Measurements from ENCODE around the gene UNK. TPM values are rescaled to one million over a fixed set of nuclear protein-coding genes. Genes with fewer than 3 reads are reported as not detected.
"Not testable (repeated sequence)": the region's sequence is repeated elsewhere in the genome, so short reads cannot be mapped to it uniquely, and the experiment has no call there.

The UNK gene
- total RNA-seq, 1 donor from 2014 or later: 33.7 TPM

DNA sequence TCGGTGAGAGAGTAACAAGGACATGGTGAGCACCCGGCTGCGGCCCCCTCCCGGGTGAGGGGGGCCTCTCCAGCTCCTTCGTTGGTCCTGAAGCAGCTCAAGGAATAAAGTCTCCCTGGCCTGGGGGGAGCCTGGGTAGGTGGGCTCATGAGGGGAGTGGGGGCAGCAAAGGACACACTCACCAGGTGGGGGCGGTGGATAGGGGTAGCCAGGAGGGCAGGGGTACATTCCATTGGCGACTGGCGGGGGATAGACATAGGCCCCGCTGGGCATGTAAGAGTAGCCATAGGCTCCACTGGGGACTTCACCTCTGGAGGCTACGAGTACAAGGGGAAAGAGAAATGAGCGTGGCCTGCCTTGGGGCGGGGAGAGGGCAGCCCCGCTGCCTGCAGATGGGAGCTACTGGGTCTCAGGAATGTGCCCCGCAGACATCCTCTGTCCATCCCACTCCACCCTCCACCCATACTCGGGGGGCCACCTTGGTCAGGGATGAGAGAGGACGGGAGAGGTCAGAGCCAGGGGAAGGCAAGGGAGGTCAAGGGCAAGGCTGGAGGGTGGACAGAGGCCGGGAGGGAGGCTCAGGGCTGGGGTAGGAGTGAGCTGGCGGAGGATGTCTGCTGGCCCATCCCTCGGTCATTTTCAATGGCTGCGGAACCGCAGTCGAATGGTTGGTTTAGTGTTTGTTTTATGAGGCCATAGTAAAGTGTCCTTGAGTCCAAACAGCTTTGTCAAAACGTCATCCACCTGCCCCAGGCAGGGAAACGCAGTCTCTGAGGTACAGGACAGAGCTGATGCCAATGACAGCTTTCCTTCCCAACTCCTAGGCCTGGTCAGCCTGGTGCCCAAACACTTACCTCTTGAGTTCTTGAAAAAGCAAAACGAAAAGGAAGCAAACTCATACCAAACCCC is 63.3 kb downstream of the UNK start:
- intact Hi-C loops (cut with micrococcal nuclease): no loop called here

DNA sequence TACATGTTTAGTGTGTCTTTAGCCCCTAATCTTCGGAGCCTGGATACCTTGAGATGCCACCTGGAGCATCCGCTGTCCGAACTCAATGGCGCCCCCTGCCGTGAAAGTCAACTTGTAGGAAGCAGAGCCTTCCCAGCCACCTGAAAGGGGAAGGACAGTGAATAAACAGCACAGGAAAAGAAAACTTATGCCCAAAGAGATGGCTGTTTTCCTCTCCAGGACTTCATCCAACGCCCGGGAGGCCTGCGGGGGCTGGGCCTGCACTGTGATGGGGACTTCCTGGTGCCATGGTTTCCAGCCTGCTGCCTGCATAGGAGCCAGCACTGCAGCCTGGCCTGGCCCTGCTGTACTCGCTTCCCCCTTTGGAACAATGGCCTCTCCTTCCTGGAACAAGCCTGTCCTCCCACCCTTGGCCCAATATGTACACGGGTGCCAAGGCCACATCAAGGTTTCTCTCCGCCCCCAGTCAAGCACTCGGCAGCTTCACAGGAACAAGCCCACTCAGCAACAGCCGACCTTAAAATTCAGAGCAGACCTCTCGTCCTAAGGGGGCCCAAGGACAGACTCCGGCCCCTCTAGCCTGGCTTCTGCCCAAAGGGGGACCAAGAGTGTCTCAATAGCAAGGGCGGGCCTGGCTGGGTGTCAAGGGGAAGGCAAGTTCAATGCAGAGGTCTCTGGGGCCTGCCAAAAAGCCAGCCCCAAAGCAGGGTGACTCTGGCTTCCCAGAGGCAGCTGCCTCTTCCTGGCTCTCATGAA is 64.1 kb downstream of the UNK start:
- intact Hi-C loops (cut with micrococcal nuclease): no loop called here

GRCh38 chr17:75849279-75849646 is 64.7 kb downstream of the UNK start:
- intact Hi-C loops (cut with micrococcal nuclease): no loop called here

DNA sequence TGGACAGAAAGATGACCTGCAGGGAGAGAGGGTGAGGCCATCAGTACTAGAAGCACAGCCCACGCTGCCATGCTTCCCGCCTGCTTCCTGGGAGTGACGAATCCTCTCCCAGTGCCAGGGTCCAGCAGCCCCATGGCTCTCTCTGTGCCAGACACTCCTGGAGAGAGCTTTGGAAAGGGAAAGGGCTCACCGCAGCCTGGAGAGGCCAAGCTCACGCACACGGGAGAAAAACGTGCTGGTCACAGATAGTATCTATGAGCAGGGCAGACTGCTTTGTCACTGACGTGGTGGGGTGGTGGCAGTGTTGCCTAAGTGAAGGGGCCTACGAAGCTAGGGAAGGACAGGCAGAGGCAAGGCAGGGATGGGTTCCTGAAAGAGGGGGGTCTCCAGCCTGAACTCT is 65.1 kb downstream of the UNK start:
- intact Hi-C loops (cut with micrococcal nuclease): loop anchor here (10.0 kb wide), 2 partner anchors 395 to 975 kb away; partner anchors contain the start of genes FDXR and TMEM94

DNA sequence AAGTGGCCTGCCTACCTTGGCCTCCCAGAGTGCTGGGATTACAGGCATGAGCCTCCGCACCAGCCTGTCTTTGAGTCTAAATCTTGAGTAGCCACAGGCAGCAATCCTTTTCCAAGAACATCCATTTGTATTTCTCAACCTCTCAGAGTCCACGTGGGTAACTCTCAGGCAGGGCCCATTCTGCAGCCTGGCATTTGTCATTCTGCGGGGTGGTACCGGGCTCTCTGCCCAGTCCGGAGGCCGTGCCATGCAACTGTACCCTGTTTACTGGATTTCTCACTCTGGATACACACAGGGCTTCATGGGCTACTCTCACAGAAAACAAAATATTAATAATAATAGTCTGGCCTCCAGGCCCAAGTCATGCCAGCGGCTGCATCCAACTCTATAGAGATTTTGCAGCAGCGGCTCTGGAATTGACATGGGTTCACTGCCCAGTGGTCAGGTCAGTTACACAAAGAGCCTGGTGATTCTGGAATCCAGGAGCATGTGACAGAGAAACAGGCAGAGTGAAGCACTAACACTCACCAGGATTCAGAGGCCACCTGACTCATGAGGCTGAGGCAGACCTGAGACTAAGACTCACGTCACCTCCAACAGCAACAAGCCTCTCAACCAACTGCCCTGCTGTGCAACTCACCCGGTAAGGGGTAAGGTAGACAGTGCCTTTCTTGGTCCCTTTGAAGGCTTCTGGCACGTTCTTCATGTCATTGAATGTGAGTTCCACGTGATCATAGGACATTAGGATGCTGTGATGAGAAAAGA is 66.5 kb downstream of the UNK start:
- intact Hi-C loops (cut with micrococcal nuclease): loop anchor here (10.0 kb wide), 2 partner anchors 396 to 976 kb away; partner anchors contain the start of genes FDXR and TMEM94

- intact Hi-C loops (cut with micrococcal nuclease): loop anchor here (10.0 kb wide), 2 partner anchors 397 to 977 kb away; partner anchors contain the start of genes FDXR and TMEM94
Observed at GRCh38 chr17:75851693-75851991, 67.0 kb downstream of the UNK start.

- intact Hi-C loops (cut with micrococcal nuclease): loop anchor here (10.0 kb wide), 2 partner anchors 399 to 979 kb away; partner anchors contain the start of genes FDXR and TMEM94
Observed at GRCh38 chr17:75853433-75853832, 68.8 kb downstream of the UNK start.

GRCh38 chr17:75854101-75854748 is 69.6 kb downstream of the UNK start:
- intact Hi-C loops (cut with micrococcal nuclease): loop anchor here (2.0 to 10.0 kb wide), 3 partner anchors 43 to 979 kb away; partner anchors contain the start of genes FDXR, TMEM94 and TRIM65

- intact Hi-C loops (cut with micrococcal nuclease): loop anchor here (1.0 to 10.0 kb wide), 18 partner anchors 9 to 980 kb away; partner anchors contain the start of genes ACOX1, CASKIN2, EXOC7 and FBF1
Observed at GRCh38 chr17:75854881-75855309, 70.3 kb downstream of the UNK start.

GRCh38 chr17:75855310-75856061 is 70.9 kb downstream of the UNK start, which contains the start of gene WBP2:
TSS of gene WBP2 (minus strand) at chr17:75855335. CDS start at chr17:75855297, 38 bp downstream.
- intact Hi-C loops (cut with micrococcal nuclease): loop anchor here (1.0 to 10.0 kb wide), 18 partner anchors 9 to 981 kb away; partner anchors contain the start of genes ACOX1, CASKIN2, EXOC7 and FBF1

- intact Hi-C loops (cut with micrococcal nuclease): loop anchor here (5.0 to 10.0 kb wide), 4 partner anchors 339 to 981 kb away; partner anchors contain the start of genes CASKIN2, FDXR, GGA3 and MRPS7
Observed at GRCh38 chr17:75856062-75856756, 71.6 kb downstream of the UNK start.

DNA sequence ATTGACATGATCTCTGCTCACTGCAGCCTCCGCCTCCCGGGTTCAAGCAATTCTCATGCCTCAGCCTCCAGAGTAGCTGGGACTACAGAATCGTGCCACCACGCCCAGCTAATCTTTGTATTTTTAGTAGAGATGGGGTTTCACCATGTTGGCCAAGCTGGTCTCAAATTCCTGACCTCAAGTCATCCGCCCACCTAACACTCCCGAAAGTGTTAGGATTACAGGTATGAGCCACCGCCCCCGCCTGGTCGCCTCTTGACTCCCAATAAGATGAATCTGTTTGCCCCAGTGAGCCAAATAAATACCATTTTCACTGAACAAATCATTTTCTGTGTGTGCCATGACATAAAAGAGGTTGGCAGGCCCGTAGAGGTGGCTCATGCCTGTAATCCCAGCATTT is 74.8 kb downstream of the UNK start:
- intact Hi-C loops (cut with micrococcal nuclease): loop anchor here (5.0 to 10.0 kb wide), 4 partner anchors 342 to 985 kb away; partner anchors contain the start of genes CASKIN2, FDXR, GGA3 and MRPS7

GRCh38 chr17:75861927-75862317 is 77.3 kb downstream of the UNK start:
- intact Hi-C loops (cut with micrococcal nuclease): loop anchor here (2.0 kb wide), 1 partner anchor 17 kb away; the partner anchor contains the start of gene UNC13D

- intact Hi-C loops (cut with micrococcal nuclease): loop anchor here (1.0 kb wide), 3 partner anchors 8 to 13 kb away; partner anchors contain the start of gene WBP2
Observed at GRCh38 chr17:75864448-75864871, 79.9 kb downstream of the UNK start.

DNA sequence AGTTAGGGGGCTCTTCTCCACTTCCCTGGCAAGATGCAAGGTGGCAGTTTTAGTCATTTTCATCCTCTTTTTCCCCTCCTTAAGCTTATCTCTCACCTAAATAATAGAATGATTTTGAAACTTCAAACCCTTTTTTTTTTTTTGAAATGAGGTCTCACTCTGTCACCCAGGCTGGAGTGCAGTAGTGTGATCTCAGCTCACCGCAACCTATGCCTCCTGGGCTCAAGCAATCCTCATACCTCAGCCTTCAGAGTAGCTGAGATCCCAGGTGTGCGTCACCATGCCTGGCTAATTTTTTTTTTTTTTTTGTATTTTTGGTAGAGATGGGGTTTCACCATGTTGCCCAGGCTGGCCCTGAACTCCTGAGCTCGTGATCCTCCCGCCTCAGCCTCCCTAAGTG is 80.3 kb downstream of the UNK start:
- intact Hi-C loops (cut with micrococcal nuclease): loop anchor here (1.0 kb wide), 3 partner anchors 7 to 12 kb away; partner anchors contain the start of gene WBP2

GRCh38 chr17:75865404-75866188 is 81.0 kb downstream of the UNK start:
- intact Hi-C loops (cut with micrococcal nuclease): not testable (repeated sequence)

DNA sequence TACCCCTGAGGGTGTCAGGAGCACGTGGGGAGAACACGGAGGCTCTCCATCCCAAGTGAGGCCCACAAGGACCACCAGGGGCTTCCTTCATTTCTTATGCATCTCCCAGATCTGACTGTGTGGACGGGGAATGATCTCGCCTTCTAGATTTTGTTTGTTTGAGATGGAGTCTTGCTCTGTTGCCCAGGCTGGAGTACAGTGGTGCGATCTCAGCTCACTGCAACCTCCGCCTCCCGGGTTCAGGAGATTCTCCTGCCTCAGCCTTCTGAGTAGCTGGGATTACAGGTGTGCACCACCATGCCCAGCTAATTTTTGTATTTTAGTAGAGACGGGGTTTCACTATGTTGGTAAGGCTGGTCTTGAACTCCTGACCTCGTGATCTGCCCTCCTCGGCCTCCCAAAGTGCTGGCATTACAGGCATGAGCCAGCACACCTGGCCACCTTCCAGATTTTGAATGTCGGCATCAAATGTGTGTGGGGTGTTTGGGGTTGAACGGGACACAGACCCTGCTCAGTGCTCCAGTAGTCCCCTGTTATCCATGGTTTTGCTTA is 84.2 kb downstream of the UNK start:
- intact Hi-C loops (cut with micrococcal nuclease): not testable (repeated sequence)
